Smooth muscle cell (in vitro differentiated cells): ENCODE measurements around the gene PRRX2. TPM values are rescaled to one million over a fixed set of nuclear protein-coding genes. Genes with fewer than 3 reads are reported as not detected.

Experiments
- DNase-seq: peaks from one replicate; lab custom pipeline; 2025; ENCODE audit not compliant: unreplicated experiment; lab: John Stamatoyannopoulos, UW
- H2AFZ ChIP-seq: fragments of 200-600 bp; sonication (generic); 2 replicates; pipeline ENCODE4 v1.6.0; 2016; ENCODE audit warnings: antibody characterized with exemption, low read depth, mild to moderate bottlenecking
- H3F3A ChIP-seq: fragments of 200-600 bp; sonication (generic); 2 replicates; pipeline ENCODE4 v1.6.0; 2017; ENCODE audit warnings: antibody characterized with exemption, low read depth
- H3K27ac ChIP-seq: fragments of 200-600 bp; sonication (generic); 2 replicates; pipeline ENCODE4 v1.5.1; 2016; ENCODE audit warnings: low read depth, mild to moderate bottlenecking
- H3K27me3 ChIP-seq: fragments of 200-600 bp; sonication (generic); 2 replicates; pipeline ENCODE4 v1.6.1; 2016; ENCODE audit warnings: low read depth, mild to moderate bottlenecking
- H3K36me3 ChIP-seq: fragments of 200-600 bp; sonication (generic); 2 replicates; pipeline ENCODE4 v1.5.1; 2016; ENCODE audit warnings: low read depth
- H3K4me1 ChIP-seq: fragments of 200-600 bp; sonication (generic); 2 replicates; pipeline ENCODE4 v1.5.1; 2016; ENCODE audit warnings: low read depth
- H3K4me2 ChIP-seq: fragments of 200-600 bp; sonication (generic); 2 replicates; pipeline ENCODE4 v1.6.0; 2016; ENCODE audit warnings: mild to moderate bottlenecking
- H3K4me3 ChIP-seq: fragments of 200-600 bp; sonication (generic); 2 replicates; pipeline ENCODE4 v1.5.1; 2016; ENCODE audit warnings: mild to moderate bottlenecking
- H3K79me2 ChIP-seq: fragments of 200-600 bp; sonication (generic); 2 replicates; pipeline ENCODE4 v1.6.0; 2016; ENCODE audit warnings: low read depth, mild to moderate bottlenecking
- H3K9ac ChIP-seq: fragments of 200-600 bp; sonication (generic); 2 replicates; pipeline ENCODE4 v1.6.0; 2016; ENCODE audit warnings: low read depth
- H3K9me3 ChIP-seq: fragments of 200-600 bp; sonication (generic); replicated peaks from 2 replicates; pipeline ENCODE4 v1.5.1; 2016; ENCODE audit warnings: low read depth
- H4K20me1 ChIP-seq: fragments of 200-600 bp; sonication (generic); 2 replicates; pipeline ENCODE4 v1.6.0; 2016; ENCODE audit warnings: low read depth
- WGBS: methylation state at CpG from one replicate; pipeline ENCODE4 v1.1.7; 2016; ENCODE audit warnings: low lambda C conversion rate; 5-methylcytosine and 5-hydroxymethylcytosine counted together
- polyA plus RNA-seq: library from polyadenylated mRNA; unstranded; fragments of >200 nt; fragmentation: Nextera tagmentation; extraction: Ambion mirVana; gene quantifications from 2 replicates; pipeline ENCODE4 v1.2.1, GENCODE V29; 2016
- total RNA-seq: library from RNA; depleted of rRNA; stranded (reverse); fragments of >200 nt; gene quantifications from 2 replicates; pipeline ENCODE4 v1.2.3, GENCODE V29; 2014
- TF ChIP-seq, protein P1 (sequence below): fragments of 200-600 bp; sonication (generic); IDR thresholded peaks from 2 replicates; pipeline ENCODE4 v1.5.1; 2017; ENCODE audit warnings: borderline replicate concordance, mild to moderate bottlenecking, antibody characterized with exemption; ENCODE audit not compliant: insufficient read depth, poor library complexity, severe bottlenecking

Gene PRRX2
- total and polyA plus RNA-seq, 2 experiments from 2014 or later = 87.7 to 234 TPM

DNA sequence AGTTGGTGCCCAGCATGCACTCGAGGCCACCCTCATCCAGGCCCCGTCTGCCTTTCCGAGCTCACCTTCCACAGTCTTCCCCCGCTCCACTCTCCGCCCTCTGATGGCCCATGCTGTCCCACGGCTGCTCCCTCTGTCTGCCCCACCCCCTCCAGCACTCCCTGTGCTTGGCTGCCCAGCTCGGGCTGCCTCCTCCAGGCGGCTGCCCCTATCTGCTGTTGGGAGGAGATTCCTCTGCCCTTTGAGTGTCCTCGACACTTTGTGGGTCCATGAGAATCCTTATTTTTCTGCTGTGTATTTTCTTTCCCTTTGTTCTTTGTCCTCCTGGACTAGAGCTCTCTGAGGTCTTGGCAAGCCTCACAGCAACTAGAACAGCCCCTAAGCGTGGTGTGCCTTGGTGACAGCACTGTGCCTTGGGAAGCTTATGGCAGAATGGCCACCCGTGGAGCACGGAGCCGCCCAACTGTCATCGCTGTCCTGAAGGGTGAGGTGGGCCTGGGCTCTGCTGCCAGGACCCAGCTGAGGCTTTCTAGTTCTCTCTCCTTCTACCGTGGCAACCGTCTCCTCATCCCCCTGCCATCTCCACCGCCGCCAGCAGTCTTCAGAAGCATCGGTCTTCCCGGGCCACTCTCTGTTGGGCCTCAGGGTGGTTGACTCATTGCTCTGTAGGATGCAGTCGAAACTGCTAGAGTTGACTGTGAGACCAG, 34.3 kb upstream of the PRRX2 start:
- TF ChIP-seq, protein P1, sequence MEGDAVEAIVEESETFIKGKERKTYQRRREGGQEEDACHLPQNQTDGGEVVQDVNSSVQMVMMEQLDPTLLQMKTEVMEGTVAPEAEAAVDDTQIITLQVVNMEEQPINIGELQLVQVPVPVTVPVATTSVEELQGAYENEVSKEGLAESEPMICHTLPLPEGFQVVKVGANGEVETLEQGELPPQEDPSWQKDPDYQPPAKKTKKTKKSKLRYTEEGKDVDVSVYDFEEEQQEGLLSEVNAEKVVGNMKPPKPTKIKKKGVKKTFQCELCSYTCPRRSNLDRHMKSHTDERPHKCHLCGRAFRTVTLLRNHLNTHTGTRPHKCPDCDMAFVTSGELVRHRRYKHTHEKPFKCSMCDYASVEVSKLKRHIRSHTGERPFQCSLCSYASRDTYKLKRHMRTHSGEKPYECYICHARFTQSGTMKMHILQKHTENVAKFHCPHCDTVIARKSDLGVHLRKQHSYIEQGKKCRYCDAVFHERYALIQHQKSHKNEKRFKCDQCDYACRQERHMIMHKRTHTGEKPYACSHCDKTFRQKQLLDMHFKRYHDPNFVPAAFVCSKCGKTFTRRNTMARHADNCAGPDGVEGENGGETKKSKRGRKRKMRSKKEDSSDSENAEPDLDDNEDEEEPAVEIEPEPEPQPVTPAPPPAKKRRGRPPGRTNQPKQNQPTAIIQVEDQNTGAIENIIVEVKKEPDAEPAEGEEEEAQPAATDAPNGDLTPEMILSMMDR = no peak
- Histone ChIP-seq H3K4me1 (peaks cover 6% of the 10 kb centered on the region), H3K4me2 (peak overlapping the region; percentile 3), H3F3A (peaks cover 7% of the 10 kb centered on the region), H3K79me2 (peaks cover 77% of the 10 kb centered on the region), H3K27ac (peak overlapping the region; percentile 25), H3K27me3 (no peaks in the 10 kb centered on the region), H3K9me3 (no peaks in the 10 kb centered on the region), H3K9ac (no peak overlapping the region), H3K36me3 (no peaks in the 10 kb centered on the region), H2AFZ (no peak overlapping the region), H3K4me3 (no peak overlapping the region), H4K20me1 (peaks cover 90% of the 10 kb centered on the region)
- WGBS = 64% methylated on average over 21 of the region's 21 CpGs
- DNase-seq = no peak

DNA sequence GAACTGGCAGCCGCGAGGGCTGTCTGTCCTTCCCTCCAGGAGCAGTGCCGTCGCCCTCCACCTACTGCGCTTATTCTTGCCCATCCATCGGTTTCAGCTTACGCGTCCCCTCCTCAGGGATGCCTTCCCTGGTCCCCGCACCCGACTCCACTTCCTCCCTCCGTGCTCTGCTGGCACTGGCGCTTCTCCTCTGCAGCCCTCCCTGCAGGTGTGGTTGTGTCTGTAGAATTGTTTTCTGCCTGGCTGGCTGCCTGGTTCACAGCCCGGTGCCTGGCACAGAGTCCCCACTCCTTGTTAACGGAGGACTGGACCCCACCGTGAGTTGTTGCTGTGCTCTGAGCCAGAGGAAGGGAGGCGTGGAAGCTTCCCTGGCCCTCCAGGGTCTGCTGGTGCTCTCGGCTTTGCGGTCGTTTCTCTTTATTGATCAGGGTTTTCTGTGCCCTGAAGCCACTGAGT, 33.7 kb upstream of the PRRX2 start:
- H3K4me2 ChIP-seq = peak overlapping the region; percentile 2
- 85% methylated on average over 19 of the region's 19 CpGs for WGBS
- peaks cover 77% of the 10 kb centered on the region for H3K79me2 ChIP-seq
- H3F3A ChIP-seq = peaks cover 7% of the 10 kb centered on the region
- no peaks in the 10 kb centered on the region for H3K9me3 ChIP-seq
- TF ChIP-seq, protein P1 = no peak
- H4K20me1 ChIP-seq = peaks cover 94% of the 10 kb centered on the region
- H2AFZ ChIP-seq = no peak overlapping the region
- H3K36me3 ChIP-seq = no peaks in the 10 kb centered on the region
- H3K27me3 ChIP-seq = no peaks in the 10 kb centered on the region
- DNase-seq = no peak
- H3K4me3 ChIP-seq = no peak overlapping the region
- no peak overlapping the region for H3K9ac ChIP-seq
- peaks cover 6% of the 10 kb centered on the region for H3K4me1 ChIP-seq
- peak overlapping the region; percentile 25 for H3K27ac ChIP-seq

DNA sequence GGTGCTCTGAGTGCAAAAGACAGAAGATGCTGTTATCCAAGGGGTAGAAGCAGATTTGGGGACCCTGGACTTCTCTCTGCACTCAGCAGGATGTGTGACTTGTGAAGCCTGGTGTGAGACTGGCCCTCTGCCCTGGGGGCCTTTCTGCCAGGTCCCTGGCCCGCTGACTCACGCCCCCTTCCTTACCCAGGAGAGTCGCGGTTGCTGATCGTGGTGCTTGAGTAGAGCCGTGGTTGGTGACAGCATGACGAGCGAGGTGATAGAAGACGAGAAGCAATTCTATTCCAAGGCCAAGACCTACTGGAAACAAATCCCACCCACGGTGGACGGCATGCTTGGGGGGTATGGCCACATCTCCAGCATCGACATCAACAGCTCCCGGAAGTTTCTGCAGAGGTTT, 33.0 kb upstream of the PRRX2 start:
- peaks cover 95% of the 10 kb centered on the region for H4K20me1 ChIP-seq
- no peak overlapping the region for H2AFZ ChIP-seq
- no peak overlapping the region for H3K27ac ChIP-seq
- no peak overlapping the region for H3K4me3 ChIP-seq
- no peaks in the 10 kb centered on the region for H3K27me3 ChIP-seq
- TF ChIP-seq, protein P1 = no peak
- no peak overlapping the region for H3K4me2 ChIP-seq
- peaks cover 3% of the 10 kb centered on the region for H3K4me1 ChIP-seq
- H3K36me3 ChIP-seq = no peaks in the 10 kb centered on the region
- no peaks in the 10 kb centered on the region for H3K9me3 ChIP-seq
- no peak for DNase-seq
- peaks cover 8% of the 10 kb centered on the region for H3F3A ChIP-seq
- H3K9ac ChIP-seq = no peak overlapping the region
- peaks cover 74% of the 10 kb centered on the region for H3K79me2 ChIP-seq
- 45% methylated on average over 13 of the region's 13 CpGs for WGBS

DNA sequence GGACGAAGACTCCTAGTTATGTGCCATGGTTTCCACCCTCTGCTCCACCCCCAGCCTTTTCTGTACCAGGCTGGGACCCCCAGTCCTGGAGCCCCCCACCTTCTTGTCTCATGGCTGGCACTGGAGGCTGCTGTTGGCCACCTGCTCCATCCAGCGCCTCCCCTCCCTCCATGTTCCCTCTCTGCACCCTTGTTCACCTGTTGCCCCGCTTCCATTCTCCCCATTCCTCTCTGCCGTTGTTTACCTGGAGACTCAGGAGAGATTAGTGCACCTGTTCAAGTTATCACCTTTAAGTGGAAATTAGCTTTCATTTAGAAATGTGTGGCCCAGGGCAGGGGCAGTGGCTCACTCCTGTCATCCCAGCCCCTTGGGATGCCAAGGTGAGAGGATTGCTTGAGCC, 32.2 kb upstream of the PRRX2 start:
- Histone ChIP-seq H3K9ac (no peak overlapping the region), H3K36me3 (no peaks in the 10 kb centered on the region), H4K20me1 (peaks cover 88% of the 10 kb centered on the region)

More for the DNA sequence above, 32.2 kb upstream of the PRRX2 start:
- no peaks in the 10 kb centered on the region for H3K27me3 ChIP-seq
- no peak overlapping the region for H3K4me3 ChIP-seq
- DNase-seq = no peak
- no peak overlapping the region for H3K4me2 ChIP-seq
- peaks cover 67% of the 10 kb centered on the region for H3K79me2 ChIP-seq
- 98% methylated on average over 4 of the region's 4 CpGs for WGBS
- no peak overlapping the region for H3K27ac ChIP-seq
- H2AFZ ChIP-seq = no peak overlapping the region
- no peaks in the 10 kb centered on the region for H3K9me3 ChIP-seq
- TF ChIP-seq, protein P1 = no peak
- peaks cover 5% of the 10 kb centered on the region for H3F3A ChIP-seq
- no peaks in the 10 kb centered on the region for H3K4me1 ChIP-seq
